T-helper 17 cell (primary cell): Measurements from ENCODE around the gene TNFRSF25. TPM values are rescaled to one million over a fixed set of nuclear protein-coding genes. Genes with fewer than 3 reads are reported as not detected.
A peak's percentile ranks its signal among the peaks of the same experiment; 100 is the strongest.
"Not testable (repeated sequence)": the region's sequence is repeated elsewhere in the genome, so short reads cannot be mapped to it uniquely, and the experiment has no call there.

Experiments used
- ATAC-seq: fragments of 150-1000 bp; cut with Tn5 transposase; 2 replicates; pipeline ENCODE4 v1.10.0; 2021; ENCODE audit warnings: mild to moderate bottlenecking, moderate library complexity
- DNase-seq, 3 donors: peaks; one replicate each; pipeline versions ENCODE4 v3.0.0 to v3.0.0-alpha.2; 2020 to 2021
- H3K9me3 ChIP-seq: one replicate; pipeline ENCODE4 v1.7.0; 2013; ENCODE audit warnings: low read length, mild to moderate bottlenecking; ENCODE audit not compliant: control insufficient read depth, poor library complexity, severe bottlenecking
- H3K27ac Mint-ChIP-seq: one replicate; pipeline ENCODE4 v1.8.0; 2022; ENCODE audit warnings: mild to moderate bottlenecking, moderate library complexity, mixed read lengths
- H3K27me3 Mint-ChIP-seq: one replicate; pipeline ENCODE4 v1.8.0; 2022; ENCODE audit warnings: mixed read lengths
- H3K36me3 Mint-ChIP-seq: one replicate; pipeline ENCODE4 v1.8.0; 2022; ENCODE audit warnings: low read depth, mixed read lengths
- H3K4me1 Mint-ChIP-seq: one replicate; pipeline ENCODE4 v1.8.0; 2022; ENCODE audit warnings: mild to moderate bottlenecking, mixed read lengths
- H3K4me3 Mint-ChIP-seq: one replicate; pipeline ENCODE4 v1.8.0; 2022; ENCODE audit warnings: mild to moderate bottlenecking, moderate library complexity, mixed read lengths
- total RNA-seq, 4 donors: library from RNA in 2 of 4; stranded (reverse) in 2 of 4; gene quantifications; one replicate each; pipeline ENCODE4 v1.2.3 and lab custom pipeline; 2022 to 2026

Gene TNFRSF25
- total RNA-seq, 2 donors from 2014 or later, result 393 to 433 TPM

DNA sequence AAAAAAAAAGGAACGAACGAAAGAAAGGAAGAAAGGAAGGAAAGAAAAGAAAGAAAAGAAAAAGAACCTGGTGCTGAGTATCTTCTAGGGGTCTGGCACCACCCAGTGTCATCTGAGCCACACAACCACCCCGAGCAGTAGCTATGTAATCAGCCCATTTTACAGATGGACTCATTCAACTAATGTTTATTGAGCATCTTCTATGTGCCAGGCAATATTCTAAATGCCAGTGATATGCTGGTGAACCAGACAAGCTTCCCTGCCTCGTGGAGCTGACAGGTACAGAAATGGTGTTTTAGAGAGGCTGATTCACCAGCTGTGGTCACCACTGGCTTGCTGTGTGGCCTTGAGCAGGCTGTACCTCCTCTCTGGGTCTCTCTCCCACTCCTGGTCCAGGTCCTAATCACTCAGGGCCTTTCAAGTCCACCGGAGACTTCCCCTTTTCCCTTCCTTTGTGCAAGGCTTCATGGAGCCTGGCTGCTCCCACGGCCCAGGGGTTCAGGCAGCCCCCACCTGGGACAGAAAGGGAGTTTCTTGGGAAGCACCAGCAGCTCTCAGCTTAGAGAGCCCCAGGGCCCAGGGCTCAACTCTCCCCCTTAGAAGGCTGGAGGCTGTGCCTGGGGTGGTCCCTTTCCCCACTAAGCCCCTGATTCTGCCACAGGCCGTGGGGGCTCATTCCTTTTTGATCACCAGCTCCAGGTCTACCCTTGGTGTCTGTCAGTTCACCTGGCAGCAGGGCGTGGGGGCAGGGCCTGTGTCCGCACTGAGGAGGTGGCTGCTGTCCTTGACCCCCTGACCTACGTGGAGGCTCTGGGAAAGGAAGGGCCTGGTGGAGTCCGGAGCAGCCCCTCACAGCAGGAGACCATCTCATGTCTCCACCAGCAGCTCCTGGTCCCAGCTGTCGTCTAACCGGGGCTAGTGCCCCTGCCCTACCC, 34.1 kb downstream of the TNFRSF25 start:
- DNase-seq, H3K4me3 Mint-ChIP-seq, H3K27ac Mint-ChIP-seq, H3K4me1 Mint-ChIP-seq, H3K36me3 Mint-ChIP-seq, ATAC-seq, H3K9me3 ChIP-seq: not testable (repeated sequence)
- H3K27me3 Mint-ChIP-seq, result peaks cover 12% of the 10 kb centered on the region

DNA sequence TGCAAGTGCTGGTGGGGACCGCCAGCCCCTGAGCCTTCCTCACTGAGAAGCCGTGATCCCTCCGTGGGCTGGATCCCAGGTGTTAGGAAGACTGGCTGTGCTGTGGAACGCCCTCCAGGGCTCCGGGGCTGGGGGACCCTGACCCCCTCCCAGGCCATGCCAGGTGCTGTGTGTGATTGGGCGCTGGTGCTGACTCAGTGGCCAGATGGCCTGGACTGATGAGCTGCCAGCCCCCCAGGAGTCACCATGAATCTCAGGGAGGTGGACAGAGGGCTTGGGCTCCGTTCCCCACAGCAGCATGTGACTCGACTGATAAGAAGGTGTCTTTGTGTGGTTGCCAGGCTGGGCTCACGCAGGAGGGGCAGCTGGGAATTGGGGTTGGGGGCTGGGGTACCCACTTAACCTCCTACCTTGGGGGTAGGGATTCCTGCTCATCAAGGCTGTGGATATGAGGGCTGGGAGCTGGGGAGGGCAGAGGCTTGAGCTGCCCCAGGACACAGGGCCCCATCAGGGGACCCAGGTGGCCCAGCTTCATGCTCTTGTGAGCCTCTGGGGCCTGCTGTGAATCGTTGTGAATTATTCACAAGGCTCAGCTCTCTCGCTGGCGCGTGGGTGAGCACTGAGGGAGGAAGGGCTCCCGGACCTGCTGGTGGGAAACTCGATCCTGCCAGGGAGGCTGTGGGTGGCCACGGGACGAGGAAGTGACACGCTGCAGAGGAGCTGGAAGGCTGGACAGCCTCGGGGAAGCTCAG, 36.1 kb downstream of the TNFRSF25 start:
- H3K27me3 Mint-ChIP-seq, result peaks cover 12% of the 10 kb centered on the region
- not testable (repeated sequence) for H3K4me1 Mint-ChIP-seq, ATAC-seq, DNase-seq, H3K4me3 Mint-ChIP-seq, H3K27ac Mint-ChIP-seq, H3K9me3 ChIP-seq, H3K36me3 Mint-ChIP-seq

DNA sequence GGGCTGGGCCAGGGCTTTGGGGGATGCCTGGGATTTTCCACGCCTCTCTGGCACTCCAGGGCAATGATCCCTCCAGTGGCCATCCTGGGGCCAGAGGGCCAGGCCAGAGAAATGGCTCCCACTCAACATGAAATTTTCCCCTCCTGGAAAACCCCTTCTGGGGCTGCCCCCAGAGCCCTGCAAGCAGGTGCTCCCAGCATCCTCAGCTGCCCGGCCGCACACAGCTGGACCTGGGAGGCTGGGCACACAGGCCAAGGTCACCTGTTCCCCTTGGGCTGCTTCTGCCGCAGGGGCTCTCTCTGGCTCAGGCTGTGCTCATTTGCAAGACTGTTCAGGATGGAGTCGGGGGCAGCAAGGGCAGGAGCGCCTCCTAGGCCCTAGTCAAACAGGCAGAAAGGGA, 37.5 kb downstream of the TNFRSF25 start:
- H3K36me3 Mint-ChIP-seq, H3K4me1 Mint-ChIP-seq, DNase-seq, H3K9me3 ChIP-seq, H3K27me3 Mint-ChIP-seq, H3K27ac Mint-ChIP-seq, ATAC-seq, H3K4me3 Mint-ChIP-seq: not testable (repeated sequence)

GRCh38 chr1:6427441-6428390, 38.3 kb downstream of the TNFRSF25 start:
- H3K4me1 Mint-ChIP-seq, result peaks cover 7% of the 10 kb centered on the region
- peaks cover 7% of the 10 kb centered on the region for H3K27me3 Mint-ChIP-seq
- no peak overlapping the region for H3K27ac Mint-ChIP-seq
- no peaks in the 10 kb centered on the region for H3K36me3 Mint-ChIP-seq
- no peaks in the 10 kb centered on the region for H3K9me3 ChIP-seq
- DNase-seq (no peak), ATAC-seq (no peak)
- no peak overlapping the region for H3K4me3 Mint-ChIP-seq

GRCh38 chr1:6426972-6427350, 39.0 kb downstream of the TNFRSF25 start:
- H3K36me3 Mint-ChIP-seq, result no peaks in the 10 kb centered on the region

GRCh38 chr1:6426277-6426971, 39.5 kb downstream of the TNFRSF25 start:
- Mint-ChIP-seq H3K27ac (no peak overlapping the region), H3K4me3 (no peak overlapping the region), H3K27me3 (peaks cover 13% of the 10 kb centered on the region), H3K4me1 (peaks cover 11% of the 10 kb centered on the region), H3K36me3 (no peaks in the 10 kb centered on the region)
- ATAC-seq (no peak), DNase-seq (no peak)
- H3K9me3 ChIP-seq, result no peaks in the 10 kb centered on the region

More at GRCh38 chr1:6426972-6427350, 39.0 kb downstream of the TNFRSF25 start:
- DNase-seq, result no peak
- H3K9me3 ChIP-seq, result no peaks in the 10 kb centered on the region
- Mint-ChIP-seq H3K4me3 (no peak overlapping the region), H3K27ac (no peak overlapping the region), H3K27me3 (peaks cover 8% of the 10 kb centered on the region), H3K4me1 (peaks cover 7% of the 10 kb centered on the region)
- ATAC-seq, result no peak

DNA sequence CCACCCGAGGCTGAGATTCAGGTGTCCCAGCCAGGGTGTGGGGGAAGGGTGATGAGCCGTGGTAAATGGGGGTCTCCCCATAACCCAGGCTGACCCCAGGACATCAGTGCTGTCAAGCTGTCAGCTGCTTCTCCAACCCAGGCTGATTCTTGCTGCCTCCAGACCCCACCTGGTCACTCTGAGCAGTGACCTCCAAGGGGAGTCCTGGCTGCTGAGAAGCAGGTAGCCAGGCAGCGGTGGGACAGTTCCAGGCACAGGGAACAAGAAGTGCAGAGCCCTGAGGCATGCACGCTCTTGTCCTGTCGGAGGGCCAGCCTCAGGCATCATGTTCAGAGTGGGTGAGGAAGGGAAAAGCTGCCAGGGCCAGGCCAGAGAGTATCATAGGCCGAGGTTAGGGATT, 40.3 kb downstream of the TNFRSF25 start:
- Mint-ChIP-seq H3K27me3 (peaks cover 19% of the 10 kb centered on the region), H3K27ac (no peak overlapping the region), H3K4me1 (peaks cover 12% of the 10 kb centered on the region), H3K4me3 (no peak overlapping the region), H3K36me3 (no peaks in the 10 kb centered on the region)
- H3K9me3 ChIP-seq, result no peaks in the 10 kb centered on the region
- ATAC-seq (no peak), DNase-seq (no peak)

GRCh38 chr1:6424619-6425593, 41.1 kb downstream of the TNFRSF25 start, which contains the start of gene ESPN:
ESPN (plus strand) TSS chr1:6424776; CDS start chr1:6424956, 180 bp downstream.
- ATAC-seq, result peak; percentile 30
- Mint-ChIP-seq H3K27me3 (peaks cover 19% of the 10 kb centered on the region), H3K27ac (no peak within 1 kb of the TSS), H3K4me3 (peak within 1 kb of the TSS; percentile 77), H3K4me1 (peaks cover 13% of the 10 kb centered on the region), H3K36me3 (no peaks in the 10 kb centered on the region)
- peak in 1 of 3 donors; percentile 20 for DNase-seq
- H3K9me3 ChIP-seq, result no peaks in the 10 kb centered on the region

DNA sequence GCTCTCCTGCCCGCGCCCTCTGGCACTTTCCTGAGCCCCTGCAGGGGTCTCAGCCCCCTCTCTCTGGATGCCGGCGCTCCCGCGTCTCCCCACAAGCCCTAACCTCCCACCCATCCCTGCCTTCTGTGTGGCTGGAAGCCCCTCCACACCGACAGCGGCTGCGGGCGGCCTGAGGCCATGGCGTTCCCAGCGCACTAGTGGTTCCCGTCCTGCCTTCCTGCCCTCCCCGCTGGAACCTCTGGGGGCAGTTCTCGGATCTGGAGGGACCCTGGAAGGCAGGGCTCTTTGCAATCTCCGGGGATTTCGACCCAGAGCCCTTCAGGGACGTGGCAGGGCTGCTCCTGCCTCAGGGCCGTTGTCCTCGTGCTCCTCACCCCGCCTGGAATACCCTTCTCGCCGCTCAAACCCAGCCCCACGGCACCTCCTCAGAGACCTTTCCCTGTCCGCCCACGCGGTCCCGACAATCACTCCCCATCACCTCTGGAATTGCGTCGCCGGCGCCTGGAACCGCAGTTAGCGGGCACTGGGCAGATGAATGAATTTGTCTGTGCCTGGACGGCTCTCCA, 41.9 kb downstream of the TNFRSF25 start:
- H3K27me3 Mint-ChIP-seq, result peaks cover 19% of the 10 kb centered on the region
- H3K9me3 ChIP-seq, result no peaks in the 10 kb centered on the region
- H3K4me3 Mint-ChIP-seq, result peak overlapping the region; percentile 77
- peaks cover 16% of the 10 kb centered on the region for H3K4me1 Mint-ChIP-seq
- no peaks in the 10 kb centered on the region for H3K36me3 Mint-ChIP-seq
- H3K27ac Mint-ChIP-seq, result no peak overlapping the region
- DNase-seq (no peak), ATAC-seq (no peak)

GRCh38 chr1:6423321-6423999, 42.5 kb downstream of the TNFRSF25 start:
- H3K27ac Mint-ChIP-seq, result no peak overlapping the region
- H3K4me1 Mint-ChIP-seq, result peaks cover 18% of the 10 kb centered on the region
- peak; percentile 82 for ATAC-seq
- DNase-seq, result peak; percentile 60 to 68 (median 61)
- H3K27me3 Mint-ChIP-seq, result peaks cover 20% of the 10 kb centered on the region
- H3K4me3 Mint-ChIP-seq, result peak overlapping the region; percentile 77
- H3K9me3 ChIP-seq, result no peaks in the 10 kb centered on the region
- no peaks in the 10 kb centered on the region for H3K36me3 Mint-ChIP-seq

GRCh38 chr1:6421266-6421665, 44.7 kb downstream of the TNFRSF25 start:
- Mint-ChIP-seq H3K4me1 (peaks cover 19% of the 10 kb centered on the region), H3K27ac (no peak overlapping the region), H3K36me3 (no peaks in the 10 kb centered on the region), H3K4me3 (no peak overlapping the region), H3K27me3 (peaks cover 39% of the 10 kb centered on the region)
- ATAC-seq (no peak), DNase-seq (no peak)
- H3K9me3 ChIP-seq, result no peaks in the 10 kb centered on the region
